Vagina (tissue), 2 donors: Measurements from ENCODE around the gene SYT2.

ENCODE experiments used
- POLR2A ChIP-seq, 2 donors: fragments of 450-650 bp; IDR thresholded peaks; one replicate each; pipeline ENCODE4 v1.6.1; 2017; ENCODE audit warnings: antibody characterized with exemption in 2 of 2, mild to moderate bottlenecking in 2 of 2, moderate library complexity in 2 of 2
- POLR2AphosphoS5 ChIP-seq, 2 donors: sonication (generic); formaldehyde crosslinking; IDR thresholded peaks; one replicate each; pipeline ENCODE4 v1.9.0; 2017; ENCODE audit warnings: antibody characterized with exemption in 2 of 2, mild to moderate bottlenecking in 2 of 2, low read depth in 1 of 2; ENCODE audit not compliant: insufficient read depth in 1 of 2
- TF ChIP-seq, protein P1 (sequence below), 3 experiments: fragments of 450-650 bp in 2 of 3; fragments of 200-600 bp in 1 of 3; sonication (generic) in 1 of 3; IDR thresholded peaks; one replicate each; pipeline ENCODE4 v1.5.1; 2017 to 2019; ENCODE audit warnings: antibody characterized with exemption in 3 of 3, mild to moderate bottlenecking in 2 of 3, moderate library complexity in 2 of 3

DNA sequence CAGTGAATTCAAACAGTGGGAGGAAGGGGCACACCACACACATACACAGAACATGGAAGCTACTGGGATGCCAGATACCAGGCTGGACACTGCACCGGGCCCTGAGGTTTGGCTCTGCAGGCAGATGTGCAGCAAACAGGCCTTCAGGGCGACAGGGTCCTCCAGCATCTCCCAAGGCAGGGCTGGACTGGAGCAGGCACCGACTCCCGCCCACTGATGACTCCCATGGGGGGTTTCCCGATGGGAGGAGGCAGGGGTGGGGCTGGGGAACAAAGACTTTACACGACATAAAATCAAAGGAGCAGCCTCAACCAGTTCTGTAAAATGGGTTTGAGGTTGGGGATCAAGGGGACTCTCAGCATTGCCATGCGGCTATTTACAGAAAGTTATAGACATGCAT lies 118.1 kb downstream of the SYT2 start:
- no peak for TF ChIP-seq POLR2A (IDR thresholded peaks at IDR 0.05)
- TF ChIP-seq, protein P1, sequence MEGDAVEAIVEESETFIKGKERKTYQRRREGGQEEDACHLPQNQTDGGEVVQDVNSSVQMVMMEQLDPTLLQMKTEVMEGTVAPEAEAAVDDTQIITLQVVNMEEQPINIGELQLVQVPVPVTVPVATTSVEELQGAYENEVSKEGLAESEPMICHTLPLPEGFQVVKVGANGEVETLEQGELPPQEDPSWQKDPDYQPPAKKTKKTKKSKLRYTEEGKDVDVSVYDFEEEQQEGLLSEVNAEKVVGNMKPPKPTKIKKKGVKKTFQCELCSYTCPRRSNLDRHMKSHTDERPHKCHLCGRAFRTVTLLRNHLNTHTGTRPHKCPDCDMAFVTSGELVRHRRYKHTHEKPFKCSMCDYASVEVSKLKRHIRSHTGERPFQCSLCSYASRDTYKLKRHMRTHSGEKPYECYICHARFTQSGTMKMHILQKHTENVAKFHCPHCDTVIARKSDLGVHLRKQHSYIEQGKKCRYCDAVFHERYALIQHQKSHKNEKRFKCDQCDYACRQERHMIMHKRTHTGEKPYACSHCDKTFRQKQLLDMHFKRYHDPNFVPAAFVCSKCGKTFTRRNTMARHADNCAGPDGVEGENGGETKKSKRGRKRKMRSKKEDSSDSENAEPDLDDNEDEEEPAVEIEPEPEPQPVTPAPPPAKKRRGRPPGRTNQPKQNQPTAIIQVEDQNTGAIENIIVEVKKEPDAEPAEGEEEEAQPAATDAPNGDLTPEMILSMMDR (IDR thresholded peaks at IDR 0.05): no peak
- TF ChIP-seq POLR2AphosphoS5 (IDR thresholded peaks at IDR 0.05; ENCODE audit: insufficient read depth in 1 of 2, low read depth in 1 of 2): no peak
